Testis (tissue), 3 donors: ENCODE results near the gene KCTD14. TPM values are rescaled to one million over a fixed set of nuclear protein-coding genes. Genes with fewer than 3 reads are reported as not detected.

ENCODE experiments used
- DNase-seq: peaks from one replicate; pipeline ENCODE4 v3.0.0-alpha.2; 2019
- H3K27ac ChIP-seq, 2 donors: fragments of 200-600 bp; sonication (generic); one replicate each; pipeline ENCODE4 v1.5.1; 2019
- H3K27me3 ChIP-seq: fragments of 200-600 bp; sonication (generic); one replicate; pipeline ENCODE4 v1.5.1; 2019
- H3K36me3 ChIP-seq: fragments of 200-600 bp; sonication (generic); one replicate; pipeline ENCODE4 v1.5.1; 2017; ENCODE audit warnings: low read depth; ENCODE audit errors: missing control alignments
- H3K4me1 ChIP-seq: fragments of 200-600 bp; sonication (generic); one replicate; pipeline ENCODE4 v1.5.1; 2019
- H3K4me3 ChIP-seq, 2 donors: fragments of 200-600 bp; sonication (generic); one replicate each; pipeline ENCODE4 v1.5.1; 2017 to 2019
- H3K9me3 ChIP-seq: fragments of 200-600 bp; sonication (generic); one replicate; pipeline ENCODE4 v1.5.1; 2017
- CTCF ChIP-seq, 3 experiments: fragments of 450-650 bp in 2 of 3; fragments of 200-600 bp in 1 of 3; sonication (generic) in 1 of 3; IDR thresholded peaks; one replicate each; pipeline ENCODE4 v1.5.1; 2016 to 2019; ENCODE audit warnings: antibody characterized with exemption in 3 of 3, mild to moderate bottlenecking in 2 of 3, moderate library complexity in 1 of 3
- POLR2A ChIP-seq: fragments of 450-650 bp; IDR thresholded peaks from one replicate; pipeline ENCODE4 v1.6.1; 2017; ENCODE audit warnings: antibody characterized with exemption, mild to moderate bottlenecking, moderate library complexity
- WGBS, 2 donors: methylation state at CpG; one replicate each; pipeline ENCODE4 v1.1.5; 2018; 5-methylcytosine and 5-hydroxymethylcytosine counted together
- intact Hi-C: fragments of 100-400 bp; cut with DNase I; formaldehyde crosslinking; loops from one replicate; pipeline ENCODE4 v1.15.1; 2023; ENCODE audit warnings: low total_unique reads
- polyA plus RNA-seq: library from polyadenylated mRNA; stranded (reverse); fragments of 350-450 nt; fragmentation: Illumina TruSeq; extraction: RNeasy Lipid Tissue Mini Kit (QIAGEN cat#74804); gene quantifications from one replicate; pipeline ENCODE4 v1.2.3, GENCODE V29; 2014; ENCODE audit warnings: low read depth, low replicate concordance; ENCODE audit not compliant: insufficient read depth
- total RNA-seq, 2 donors: library from RNA; depleted of rRNA; stranded (reverse); fragments of >200 nt; gene quantifications; one replicate each; pipeline ENCODE4 v1.2.3, GENCODE V29; 2016

KCTD14 gene
- total and polyA plus RNA-seq, 3 donors from 2014 or later: 0.71 to 3.8 (median 1.4) TPM

DNA sequence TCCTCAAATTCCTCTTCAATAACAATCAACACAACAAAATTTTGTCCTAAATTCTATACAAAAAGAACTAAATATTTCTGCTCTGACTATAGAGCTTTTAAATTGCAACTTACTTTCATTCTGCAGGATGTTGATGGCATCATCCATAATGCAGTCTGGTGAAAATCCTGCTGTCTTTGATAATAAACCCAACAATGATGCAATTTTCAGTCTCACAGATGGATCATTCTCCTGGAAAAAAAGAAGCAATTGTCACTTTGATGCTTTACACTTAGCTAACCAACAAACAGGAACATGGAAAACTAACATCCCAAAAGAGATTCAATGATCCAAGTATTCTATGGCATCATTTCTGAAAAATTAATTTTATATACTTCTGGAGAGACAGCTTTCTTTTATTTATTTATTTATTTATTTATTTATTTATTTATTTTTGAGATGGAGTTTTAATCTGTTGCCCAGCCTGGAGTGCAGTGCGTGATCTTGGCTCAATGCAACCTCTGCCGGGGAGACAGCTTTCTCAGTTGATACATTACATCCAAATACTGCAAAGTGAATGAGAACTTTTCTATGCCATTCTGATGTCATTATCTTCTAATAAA lies 41.6 kb downstream of the KCTD14 start:
- intact Hi-C loops: no loop called here
- no peaks in the 10 kb centered on the region for H3K36me3 ChIP-seq
- H3K4me3 ChIP-seq: no peak overlapping the region
- H3K27me3 ChIP-seq: no peaks in the 10 kb centered on the region
- TF ChIP-seq CTCF (IDR thresholded peaks at IDR 0.05) (no peak), POLR2A (no peak)
- no peak for DNase-seq
- no peaks in the 10 kb centered on the region for H3K9me3 ChIP-seq
- WGBS, 2 donors: 71 to 77% methylated on average over 2 of the region's 2 CpGs
- no peak overlapping the region for H3K27ac ChIP-seq
- H3K4me1 ChIP-seq: no peaks in the 10 kb centered on the region

- DNase-seq: no peak
- Histone ChIP-seq H3K9me3 (no peaks in the 10 kb centered on the region), H3K27me3 (no peaks in the 10 kb centered on the region), H3K4me1 (no peaks in the 10 kb centered on the region), H3K36me3 (no peaks in the 10 kb centered on the region), H3K4me3 (no peak overlapping the region), H3K27ac (no peak overlapping the region)
- intact Hi-C loops: no loop called here
- no peak for TF ChIP-seq CTCF (IDR thresholded peaks at IDR 0.05)
- TF ChIP-seq POLR2A: no peak
- 85 to 89% methylated on average over 2 of the region's 2 CpGs for WGBS, 2 donors
Measured at GRCh38 chr11:77968337-77968736, 54.7 kb downstream of the KCTD14 start.

GRCh38 chr11:77967753-77968152 lies 55.3 kb downstream of the KCTD14 start:
- Histone ChIP-seq H3K4me1 (no peaks in the 10 kb centered on the region), H3K9me3 (no peaks in the 10 kb centered on the region), H3K27ac (no peak overlapping the region), H3K4me3 (no peak overlapping the region), H3K36me3 (no peaks in the 10 kb centered on the region), H3K27me3 (no peaks in the 10 kb centered on the region)
- DNase-seq: no peak
- intact Hi-C loops: no loop called here
- no peak for TF ChIP-seq CTCF (IDR thresholded peaks at IDR 0.05)
- TF ChIP-seq POLR2A: no peak

- no peak for DNase-seq
- no peak for TF ChIP-seq CTCF (IDR thresholded peaks at IDR 0.05)
- no peak for TF ChIP-seq POLR2A
- Histone ChIP-seq H3K27me3 (no peaks in the 10 kb centered on the region), H3K4me3 (no peak overlapping the region), H3K36me3 (no peaks in the 10 kb centered on the region), H3K27ac (no peak overlapping the region), H3K4me1 (no peaks in the 10 kb centered on the region), H3K9me3 (no peaks in the 10 kb centered on the region)
- 89 to 96% methylated on average over 2 of the region's 2 CpGs for WGBS, 2 donors
- intact Hi-C loops: no loop called here
Measured at GRCh38 chr11:77967121-77967520, 56.0 kb downstream of the KCTD14 start.

GRCh38 chr11:77966338-77966737 lies 56.7 kb downstream of the KCTD14 start:
- no peaks in the 10 kb centered on the region for H3K27me3 ChIP-seq
- no peak for TF ChIP-seq CTCF (IDR thresholded peaks at IDR 0.05)
- no peak for TF ChIP-seq POLR2A
- no peaks in the 10 kb centered on the region for H3K9me3 ChIP-seq
- intact Hi-C loops: no loop called here
- 95 to 96% methylated on average over 2 of the region's 2 CpGs for WGBS, 2 donors
- no peak for DNase-seq
- H3K4me1 ChIP-seq: no peaks in the 10 kb centered on the region
- no peak overlapping the region for H3K27ac ChIP-seq
- no peak overlapping the region for H3K4me3 ChIP-seq
- H3K36me3 ChIP-seq: no peaks in the 10 kb centered on the region
